Measurements from ENCODE around the gene ALOX15B.

DNA sequence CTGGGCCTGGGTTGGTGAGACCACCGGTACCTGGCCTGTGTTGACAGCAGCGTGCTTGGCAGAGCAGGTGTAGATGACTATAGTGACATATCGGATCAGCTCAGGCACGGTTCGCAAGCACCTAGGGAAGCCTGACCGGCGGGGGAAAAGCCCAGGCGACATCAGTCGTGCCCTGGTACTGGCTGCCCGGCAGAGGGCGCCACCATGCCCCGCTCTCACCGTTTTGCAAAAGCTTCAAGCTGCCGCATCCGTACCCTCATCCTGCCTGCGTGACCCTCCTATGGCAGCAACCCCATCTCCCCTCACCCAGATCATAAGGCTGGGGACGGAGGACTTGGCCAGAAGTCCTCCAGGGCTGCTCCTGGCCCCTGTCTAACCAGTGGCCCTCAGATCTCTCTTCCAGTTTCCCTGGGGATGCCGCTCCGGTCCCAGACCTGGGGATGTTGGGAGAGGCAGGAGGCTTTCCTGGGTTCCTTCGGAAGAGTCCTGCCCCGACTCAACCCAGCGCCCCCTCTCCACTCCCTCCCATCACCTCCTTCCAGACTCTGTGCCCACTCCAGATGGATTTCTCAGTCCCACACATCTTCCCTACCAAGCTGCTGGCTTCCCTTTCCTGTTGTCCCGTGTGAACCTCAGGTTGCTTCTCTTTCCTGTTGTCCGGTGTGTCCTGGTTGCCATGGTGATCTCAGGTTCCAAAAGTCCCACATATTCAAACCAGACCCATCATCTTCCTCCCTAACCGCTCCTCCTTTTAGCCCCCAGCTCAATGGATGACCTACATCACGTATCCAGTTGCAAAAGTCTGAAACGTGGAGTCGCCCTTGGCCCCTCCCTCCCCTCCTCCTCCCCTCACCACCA is 35.0 kb downstream of the ALOX15B start:
- TF ChIP-seq, protein P1, sequence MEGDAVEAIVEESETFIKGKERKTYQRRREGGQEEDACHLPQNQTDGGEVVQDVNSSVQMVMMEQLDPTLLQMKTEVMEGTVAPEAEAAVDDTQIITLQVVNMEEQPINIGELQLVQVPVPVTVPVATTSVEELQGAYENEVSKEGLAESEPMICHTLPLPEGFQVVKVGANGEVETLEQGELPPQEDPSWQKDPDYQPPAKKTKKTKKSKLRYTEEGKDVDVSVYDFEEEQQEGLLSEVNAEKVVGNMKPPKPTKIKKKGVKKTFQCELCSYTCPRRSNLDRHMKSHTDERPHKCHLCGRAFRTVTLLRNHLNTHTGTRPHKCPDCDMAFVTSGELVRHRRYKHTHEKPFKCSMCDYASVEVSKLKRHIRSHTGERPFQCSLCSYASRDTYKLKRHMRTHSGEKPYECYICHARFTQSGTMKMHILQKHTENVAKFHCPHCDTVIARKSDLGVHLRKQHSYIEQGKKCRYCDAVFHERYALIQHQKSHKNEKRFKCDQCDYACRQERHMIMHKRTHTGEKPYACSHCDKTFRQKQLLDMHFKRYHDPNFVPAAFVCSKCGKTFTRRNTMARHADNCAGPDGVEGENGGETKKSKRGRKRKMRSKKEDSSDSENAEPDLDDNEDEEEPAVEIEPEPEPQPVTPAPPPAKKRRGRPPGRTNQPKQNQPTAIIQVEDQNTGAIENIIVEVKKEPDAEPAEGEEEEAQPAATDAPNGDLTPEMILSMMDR (IDR thresholded peaks at IDR 0.05), result peak; percentile 75 to 91 (median 82)
- TF ChIP-seq POLR2AphosphoS5 (IDR thresholded peaks at IDR 0.05), result no peak
- no peak for TF ChIP-seq POLR2A (IDR thresholded peaks at IDR 0.05)

All from upper lobe of left lung (tissue), 4 donors.